Caco-2 (cell line): Measurements from ENCODE around the gene PCK2. TPM values are rescaled to one million over a fixed set of nuclear protein-coding genes. Genes with fewer than 3 reads are reported as not detected.
A peak's percentile ranks its signal among the peaks of the same experiment; 100 is the strongest.

Experiments used
- BruUV-seq: library from RNA; stranded (reverse); fragments of 400-500 nt; replicated peaks from 2 replicates; lab custom pipeline; 2021; lab: Mats Ljungman, UMichigan
- CTCF ChIA-PET: fragments of 300-600 bp; sonication (Branson Sonifier 250); formaldehyde crosslinking; loops from one replicate; lab custom pipeline; 2022; ENCODE audit warnings: antibody characterized with exemption; lab: Charles Lee
- POLR2A ChIA-PET: fragments of 300-600 bp; sonication (Branson Sonifier 250); formaldehyde crosslinking; loops from one replicate; lab custom pipeline; 2022; ENCODE audit warnings: antibody characterized with exemption; lab: Charles Lee
- DNase-seq, 2 experiments: peaks; one replicate each; pipeline versions ENCODE4 v3.0.0 to v3.0.0-alpha.2; 2020 to 2022
- H3K27me3 ChIP-seq: replicated peaks from 2 replicates; pipeline ENCODE4 v1.6.0; 2011; ENCODE audit warnings: low read length; ENCODE audit not compliant: control insufficient read depth, insufficient read depth
- H3K36me3 ChIP-seq: 2 replicates; pipeline ENCODE4 v1.5.1; 2011; ENCODE audit warnings: low read length; ENCODE audit not compliant: control insufficient read depth, insufficient read depth
- H3K4me1 ChIP-seq: fragments of 250-450 bp; sonication (Bioruptor Pico); 2 replicates; pipeline ENCODE4 v1.5.1; 2020; ENCODE audit warnings: mild to moderate bottlenecking
- H3K4me3 ChIP-seq: 2 replicates; pipeline ENCODE4 v1.5.1; 2011; ENCODE audit warnings: low read depth, mild to moderate bottlenecking, control low read depth, low read length
- H3K9me3 ChIP-seq: fragments of 250-450 bp; sonication (Bioruptor Pico); 2 replicates; pipeline ENCODE4 v1.5.1; 2020; ENCODE audit warnings: mild to moderate bottlenecking, moderate library complexity
- H3K27ac Mint-ChIP-seq: one replicate; pipeline ENCODE4 v1.8.0; 2022; ENCODE audit warnings: mixed read lengths; ENCODE audit not compliant: unreplicated experiment
- H3K27me3 Mint-ChIP-seq: one replicate; pipeline ENCODE4 v1.8.0; 2022; ENCODE audit warnings: mixed read lengths; ENCODE audit not compliant: insufficient read depth, unreplicated experiment
- H3K36me3 Mint-ChIP-seq: one replicate; pipeline ENCODE4 v1.8.0; 2022; ENCODE audit warnings: mild to moderate bottlenecking, mixed read lengths; ENCODE audit not compliant: insufficient read depth, unreplicated experiment
- H3K4me1 Mint-ChIP-seq: one replicate; pipeline ENCODE4 v1.8.0; 2022; ENCODE audit warnings: low read depth, mixed read lengths; ENCODE audit not compliant: unreplicated experiment
- H3K4me3 Mint-ChIP-seq: one replicate; pipeline ENCODE4 v1.8.0; 2022; ENCODE audit warnings: mild to moderate bottlenecking, moderate library complexity, mixed read lengths; ENCODE audit not compliant: unreplicated experiment
- H3K9me3 Mint-ChIP-seq: one replicate; pipeline ENCODE4 v1.8.0; 2022; ENCODE audit warnings: mixed read lengths; ENCODE audit not compliant: unreplicated experiment
- intact Hi-C: fragments of 100-400 bp; cut with micrococcal nuclease; formaldehyde crosslinking; loops from one replicate; pipeline ENCODE4 v1.10.0; 2022; ENCODE audit not compliant: unreplicated experiment
- total RNA-seq: library from RNA; stranded (reverse); gene quantifications from 2 replicates; pipeline ENCODE4 v1.2.3, GENCODE V29; 2022
- TF ChIP-seq, protein P1 (sequence below), 2 experiments: fragments of 200-600 bp in 1 of 2; IDR thresholded peaks; 1 replicate in 1 of 2; 2 replicates in 1 of 2; pipeline versions ENCODE4 v1.5.1 to v1.8.0; 2011 to 2022; ENCODE audit warnings: antibody characterized with exemption in 1 of 2, control low read depth in 1 of 2, inconsistent platforms in 1 of 2, low read depth in 1 of 2, low read length in 1 of 2, mild to moderate bottlenecking in 1 of 2, moderate library complexity in 1 of 2; ENCODE audit not compliant: insufficient read depth in 1 of 2, severe bottlenecking in 1 of 2, unreplicated experiment in 1 of 2

Gene PCK2
- total RNA-seq, 1 experiment from 2014 or later: 146 TPM

- Histone ChIP-seq H3K27me3 (no peaks in the 10 kb centered on the region; the same call in 1 of the 2 replicates), H3K4me1 (peaks cover 14% of the 10 kb centered on the region), H3K9me3 (no peaks in the 10 kb centered on the region), H3K4me3 (no peak overlapping the region), H3K36me3 (no peaks in the 10 kb centered on the region)
- peaks cover 16% of the 10 kb centered on the region for H3K4me1 Mint-ChIP-seq
- DNase-seq: no peak
- TF ChIP-seq, protein P1, sequence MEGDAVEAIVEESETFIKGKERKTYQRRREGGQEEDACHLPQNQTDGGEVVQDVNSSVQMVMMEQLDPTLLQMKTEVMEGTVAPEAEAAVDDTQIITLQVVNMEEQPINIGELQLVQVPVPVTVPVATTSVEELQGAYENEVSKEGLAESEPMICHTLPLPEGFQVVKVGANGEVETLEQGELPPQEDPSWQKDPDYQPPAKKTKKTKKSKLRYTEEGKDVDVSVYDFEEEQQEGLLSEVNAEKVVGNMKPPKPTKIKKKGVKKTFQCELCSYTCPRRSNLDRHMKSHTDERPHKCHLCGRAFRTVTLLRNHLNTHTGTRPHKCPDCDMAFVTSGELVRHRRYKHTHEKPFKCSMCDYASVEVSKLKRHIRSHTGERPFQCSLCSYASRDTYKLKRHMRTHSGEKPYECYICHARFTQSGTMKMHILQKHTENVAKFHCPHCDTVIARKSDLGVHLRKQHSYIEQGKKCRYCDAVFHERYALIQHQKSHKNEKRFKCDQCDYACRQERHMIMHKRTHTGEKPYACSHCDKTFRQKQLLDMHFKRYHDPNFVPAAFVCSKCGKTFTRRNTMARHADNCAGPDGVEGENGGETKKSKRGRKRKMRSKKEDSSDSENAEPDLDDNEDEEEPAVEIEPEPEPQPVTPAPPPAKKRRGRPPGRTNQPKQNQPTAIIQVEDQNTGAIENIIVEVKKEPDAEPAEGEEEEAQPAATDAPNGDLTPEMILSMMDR (IDR thresholded peaks at IDR 0.05; ENCODE audit: insufficient read depth in 1 of 2, low read depth in 1 of 2, low read length in 1 of 2, severe bottlenecking in 1 of 2, unreplicated experiment in 1 of 2): no peak
- H3K4me3 Mint-ChIP-seq: no peak overlapping the region
- BruUV-seq: no TSS peak
- H3K27me3 Mint-ChIP-seq: no peaks in the 10 kb centered on the region
- no peak overlapping the region for H3K27ac Mint-ChIP-seq
- ChIA-PET CTCF (no interaction called here), POLR2A (no interaction called here)
- H3K9me3 Mint-ChIP-seq: no peaks in the 10 kb centered on the region
- H3K36me3 Mint-ChIP-seq: peaks cover 10% of the 10 kb centered on the region
- intact Hi-C loops: no loop called here
These were observed 16.0 kb upstream of the PCK2 start for GRCh38 chr14:24078146-24078545.

GRCh38 chr14:24079491-24080141, 14.5 kb upstream of the PCK2 start:
- no peaks in the 10 kb centered on the region for H3K9me3 ChIP-seq
- no peak overlapping the region for H3K27ac Mint-ChIP-seq
- peaks cover 15% of the 10 kb centered on the region for H3K4me1 Mint-ChIP-seq
- TF ChIP-seq, protein P1 (IDR thresholded peaks at IDR 0.05; ENCODE audit: insufficient read depth in 1 of 2, low read depth in 1 of 2, low read length in 1 of 2, severe bottlenecking in 1 of 2, unreplicated experiment in 1 of 2): no peak
- no peak for DNase-seq
- H3K36me3 ChIP-seq: no peaks in the 10 kb centered on the region
- ChIA-PET CTCF (interaction anchor here (0.7 kb wide), 1 partner anchor 9 kb away, joined by 4 read pairs; no protein-coding TSS in a partner anchor), POLR2A (interaction anchor here (4.4 kb wide), 1 partner anchor 14 kb away, joined by 27 read pairs; the partner anchor contains the start of gene PCK2)
- no TSS peak for BruUV-seq
- intact Hi-C loops: no loop called here
- H3K4me1 ChIP-seq: peaks cover 14% of the 10 kb centered on the region
- no peaks in the 10 kb centered on the region for H3K27me3 Mint-ChIP-seq
- no peaks in the 10 kb centered on the region; the same call in 1 of the 2 replicates for H3K27me3 ChIP-seq
- no peak overlapping the region for H3K4me3 ChIP-seq
- H3K9me3 Mint-ChIP-seq: no peaks in the 10 kb centered on the region
- no peak overlapping the region for H3K4me3 Mint-ChIP-seq
- peaks cover 10% of the 10 kb centered on the region for H3K36me3 Mint-ChIP-seq

DNA sequence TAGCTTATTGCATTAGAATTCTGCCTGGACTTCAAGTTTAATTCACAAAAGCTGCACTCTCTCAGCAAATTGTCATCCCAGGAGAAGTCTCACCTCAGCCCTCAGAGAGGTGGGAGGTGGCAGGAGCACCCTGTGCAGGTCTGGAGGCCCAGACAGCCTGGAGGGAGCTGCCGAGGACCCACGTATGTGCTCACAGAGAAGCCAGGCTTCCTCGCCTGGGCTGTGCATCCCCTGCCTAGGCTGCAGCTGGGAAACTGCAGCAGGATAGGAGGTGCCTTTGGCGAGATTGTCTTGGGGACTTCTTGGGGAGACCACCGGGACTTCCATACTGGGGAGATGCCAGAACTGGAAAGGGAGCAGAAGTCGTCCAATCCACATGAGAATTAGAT, 14.0 kb upstream of the PCK2 start:
- TF ChIP-seq, protein P1 (IDR thresholded peaks at IDR 0.05; ENCODE audit: insufficient read depth in 1 of 2, low read depth in 1 of 2, low read length in 1 of 2, severe bottlenecking in 1 of 2, unreplicated experiment in 1 of 2): no peak
- no peak for DNase-seq
- Mint-ChIP-seq H3K36me3 (peaks cover 10% of the 10 kb centered on the region), H3K9me3 (no peaks in the 10 kb centered on the region), H3K4me3 (peak overlapping the region; percentile 78), H3K4me1 (peaks cover 10% of the 10 kb centered on the region), H3K27me3 (no peaks in the 10 kb centered on the region), H3K27ac (no peak overlapping the region)
- H3K4me3 ChIP-seq: no peak overlapping the region
- CTCF ChIA-PET: interaction anchor here (0.9 to 2.6 kb wide), 6 partner anchors 10 to 28 kb away, joined by 3 to 15 read pairs (median 8); partner anchors contain the start of gene PCK2
- BruUV-seq: no TSS peak
- peaks cover 14% of the 10 kb centered on the region for H3K4me1 ChIP-seq
- no peaks in the 10 kb centered on the region for H3K36me3 ChIP-seq
- no peaks in the 10 kb centered on the region; the same call in 1 of the 2 replicates for H3K27me3 ChIP-seq
- H3K9me3 ChIP-seq: no peaks in the 10 kb centered on the region
- POLR2A ChIA-PET: interaction anchor here (4.4 kb wide), 1 partner anchor 14 kb away, joined by 27 read pairs; the partner anchor contains the start of gene PCK2
- intact Hi-C loops: no loop called here
